Measurements from ENCODE around the gene TCF21. TPM values are rescaled to one million over a fixed set of nuclear protein-coding genes. Genes with fewer than 3 reads are reported as not detected.

Gene TCF21
- total RNA-seq, 4 donors from 2014 or later: 0.24 to 0.41 (median 0.26) TPM; not detected in 1

DNA sequence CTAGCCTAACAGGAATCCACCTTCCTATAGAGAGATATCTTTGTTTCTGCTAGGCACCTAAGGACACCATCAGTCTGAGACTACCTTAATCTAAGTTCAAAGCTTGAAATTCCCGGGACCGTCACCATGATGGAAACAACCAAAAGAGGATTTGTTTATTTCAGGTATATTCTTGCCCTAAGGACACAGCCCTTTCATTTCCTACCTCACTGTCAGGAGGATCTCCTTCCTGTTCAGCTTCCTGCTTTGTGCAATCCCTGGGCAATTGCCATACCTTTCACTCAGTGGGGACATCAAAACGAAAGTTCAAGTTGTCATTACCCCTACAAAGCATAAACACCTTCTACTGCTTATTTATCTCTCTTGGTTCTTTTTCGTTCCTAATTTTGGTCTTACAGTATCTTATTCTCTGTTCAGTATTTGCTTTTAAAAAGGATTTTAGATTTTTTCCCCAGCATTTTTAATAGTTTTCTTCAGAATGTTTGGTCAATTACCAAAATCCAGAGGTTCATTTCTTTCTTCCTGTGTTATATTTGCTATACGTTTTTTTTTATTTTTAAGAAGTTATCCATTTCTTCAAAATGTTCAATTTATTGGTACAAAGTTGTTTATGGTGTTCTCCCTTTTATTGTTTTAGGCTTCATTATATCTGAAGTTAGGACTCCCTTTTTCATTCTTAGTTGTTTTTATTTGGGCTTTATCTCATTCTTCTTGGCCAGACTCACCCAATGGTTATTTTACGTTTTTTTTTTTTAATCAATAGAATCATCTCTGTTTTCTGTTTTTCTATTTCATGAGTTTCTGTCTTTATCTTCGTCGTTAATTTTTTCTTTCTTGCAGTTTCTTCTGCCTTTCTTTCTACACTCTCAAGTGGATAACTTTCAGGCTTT lies 51.1 kb downstream of the TCF21 start:
- no peak overlapping the region for H3K27ac ChIP-seq
- no peaks in the 10 kb centered on the region for H3K27me3 ChIP-seq
- DNase-seq (no peak), ATAC-seq (no peak)
- no peak for TF ChIP-seq POLR2A (IDR thresholded peaks at IDR 0.05)
- TF ChIP-seq, protein P1, sequence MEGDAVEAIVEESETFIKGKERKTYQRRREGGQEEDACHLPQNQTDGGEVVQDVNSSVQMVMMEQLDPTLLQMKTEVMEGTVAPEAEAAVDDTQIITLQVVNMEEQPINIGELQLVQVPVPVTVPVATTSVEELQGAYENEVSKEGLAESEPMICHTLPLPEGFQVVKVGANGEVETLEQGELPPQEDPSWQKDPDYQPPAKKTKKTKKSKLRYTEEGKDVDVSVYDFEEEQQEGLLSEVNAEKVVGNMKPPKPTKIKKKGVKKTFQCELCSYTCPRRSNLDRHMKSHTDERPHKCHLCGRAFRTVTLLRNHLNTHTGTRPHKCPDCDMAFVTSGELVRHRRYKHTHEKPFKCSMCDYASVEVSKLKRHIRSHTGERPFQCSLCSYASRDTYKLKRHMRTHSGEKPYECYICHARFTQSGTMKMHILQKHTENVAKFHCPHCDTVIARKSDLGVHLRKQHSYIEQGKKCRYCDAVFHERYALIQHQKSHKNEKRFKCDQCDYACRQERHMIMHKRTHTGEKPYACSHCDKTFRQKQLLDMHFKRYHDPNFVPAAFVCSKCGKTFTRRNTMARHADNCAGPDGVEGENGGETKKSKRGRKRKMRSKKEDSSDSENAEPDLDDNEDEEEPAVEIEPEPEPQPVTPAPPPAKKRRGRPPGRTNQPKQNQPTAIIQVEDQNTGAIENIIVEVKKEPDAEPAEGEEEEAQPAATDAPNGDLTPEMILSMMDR (IDR thresholded peaks at IDR 0.05 in 4 of 5, conservative IDR thresholded peaks at IDR 0.05 in 1 of 5): no peak
- no peaks in the 10 kb centered on the region for H3K4me1 ChIP-seq
- no peaks in the 10 kb centered on the region for H3K36me3 ChIP-seq
- in situ Hi-C loops (cut with MboI; ENCODE audit: low sequenced_read_pairs in 4 of 4): loop anchor here in 1 of 4 donors (10.0 kb wide), 1 partner anchor 125 kb away; no protein-coding TSS in a partner anchor
- intact Hi-C loops (cut with DNase I; ENCODE audit: low total_unique reads): loop anchor here (1.0 kb wide), 1 partner anchor 48 kb away; no protein-coding TSS in a partner anchor
- H3K9me3 ChIP-seq: no peaks in the 10 kb centered on the region
- H3K4me3 ChIP-seq: no peak overlapping the region

Other genes starting within 250 kb of the TCF21 start
- 1 to 10 TPM in 3 of 4 donors, under 1 TPM in 1; 0.85 to 9.1 (median 4.7) TPM for gene TBPL1, start 64.1 kb downstream of the TCF21 start, total RNA-seq
- gene SLC2A12, start 163.5 kb downstream of the TCF21 start, total RNA-seq: 1 to 10 TPM; 2.0 to 4.7 (median 3.3) TPM

Data from gastrocnemius medialis (tissue), 4 donors.